K562 (cell line): Measurements from ENCODE around the gene DDX54. TPM values are rescaled to one million over a fixed set of nuclear protein-coding genes. Genes with fewer than 3 reads are reported as not detected.

Source experiments
- ATAC-seq: fragments of 200-7000 bp; cut with Tn5 transposase; 3 replicates; pipeline ENCODE4 v1.9.1; 2020; ENCODE audit warnings: moderate library complexity
- BruUV-seq: library from RNA; stranded (reverse); fragments of 400-500 nt; replicated peaks from 2 replicates; lab custom pipeline; 2021; lab: Mats Ljungman, UMichigan
- CTCF ChIA-PET: fragments of 300-600 bp; formaldehyde crosslinking; extraction: SDS; loops from one replicate; lab custom pipeline; 2021; ENCODE audit warnings: low intra/inter-chr PET ratio; lab: Yijun Ruan, JAX
- POLR2A ChIA-PET: fragments of 300-600, 350-650 bp; sonication (Branson Sonifier 250); formaldehyde crosslinking; extraction: SDS; loops from one replicate; lab custom pipeline; 2021; ENCODE audit warnings: antibody characterized with exemption, inconsistent platforms; lab: Yijun Ruan, JAX
- DNase-seq, 4 experiments: peaks; one replicate each; pipeline versions ENCODE4 v3.0.0 to v3.0.0-alpha.2; 2011 to 2018; ENCODE audit warnings: low spot score in 3 of 4, mixed read lengths in 3 of 4; ENCODE audit errors: extremely low read depth in 1 of 4
- FAIRE-seq: peaks from 2 replicates; lab custom pipeline; 2011; peaks lifted over from hg19 to GRCh38; lab: Jason Lieb, UNC
- H2AFZ ChIP-seq: 2 replicates; pipeline ENCODE4 v1.6.0; 2011; ENCODE audit warnings: low read depth, low read length, control low read depth, inconsistent platforms
- H3K27ac ChIP-seq: fragments of 200-600 bp; 3 replicates; pipeline ENCODE4 v1.8.0; 2011; ENCODE audit warnings: low read depth, mild to moderate bottlenecking, control low read depth, inconsistent platforms, low read length, moderate library complexity, mixed read lengths; ENCODE audit errors: extremely low read depth
- H3K27me3 ChIP-seq, 2 experiments: fragments of 300-600 bp in 1 of 2; 2 replicates in 1 of 2; 3 replicates in 1 of 2; pipeline versions ENCODE4 v1.6.0 to v1.8.0; 2011; ENCODE audit warnings: inconsistent platforms in 2 of 2, low read length in 2 of 2, mild to moderate bottlenecking in 1 of 2, mixed read lengths in 1 of 2, moderate library complexity in 1 of 2; ENCODE audit not compliant: control insufficient read depth in 2 of 2, insufficient read depth in 2 of 2
- H3K36me3 ChIP-seq: fragments of 300-600 bp; 3 replicates; pipeline ENCODE4 v1.8.0; 2011; ENCODE audit warnings: mild to moderate bottlenecking, low read length, inconsistent platforms; ENCODE audit not compliant: control insufficient read depth, insufficient read depth
- H3K4me1 ChIP-seq, 2 experiments: fragments of 200-600 bp in 1 of 2; replicated peaks in 1 of 2; 2 replicates in 1 of 2; 3 replicates in 1 of 2; pipeline versions ENCODE4 v1.5.1 to v1.8.0; 2011; ENCODE audit warnings: inconsistent platforms in 2 of 2, low read length in 2 of 2, mild to moderate bottlenecking in 1 of 2, mixed read lengths in 1 of 2, moderate library complexity in 1 of 2; ENCODE audit not compliant: control insufficient read depth in 2 of 2, insufficient read depth in 2 of 2
- H3K4me2 ChIP-seq: 2 replicates; pipeline ENCODE4 v1.6.1; 2011; ENCODE audit warnings: low read length, control low read depth, inconsistent platforms, mixed read lengths; ENCODE audit not compliant: insufficient read depth
- H3K4me3 ChIP-seq: fragments of 200-600 bp; sonication (generic), shearing (Covaris generic); 2 replicates; pipeline ENCODE4 v1.5.1; 2016; ENCODE audit warnings: control low read depth, inconsistent platforms
- H3K79me2 ChIP-seq: fragments of 200-600 bp; 3 replicates; pipeline ENCODE4 v1.8.0; 2011; ENCODE audit warnings: low read length, inconsistent platforms; ENCODE audit not compliant: control insufficient read depth, insufficient read depth
- H3K9ac ChIP-seq, 2 experiments: 2 replicates each; pipeline versions ENCODE4 v1.6.0 to v1.6.1; 2011; ENCODE audit warnings: low read depth in 2 of 2, low read length in 2 of 2, control low read depth in 1 of 2, inconsistent platforms in 1 of 2, mild to moderate bottlenecking in 1 of 2, mixed read lengths in 1 of 2; ENCODE audit not compliant: insufficient read depth in 1 of 2
- H3K9me1 ChIP-seq: one replicate; pipeline ENCODE4 v1.6.0; 2011; ENCODE audit warnings: inconsistent platforms, mild to moderate bottlenecking, low read length, moderate library complexity; ENCODE audit not compliant: control insufficient read depth, insufficient read depth
- H3K9me3 ChIP-seq: replicated peaks from 2 replicates; pipeline ENCODE4 v1.5.1; 2011; ENCODE audit warnings: low read depth, low read length, inconsistent platforms; ENCODE audit not compliant: control insufficient read depth, insufficient read depth
- H4K20me1 ChIP-seq: replicated peaks from 2 replicates; pipeline ENCODE4 v1.6.1; 2011; ENCODE audit warnings: low read length, inconsistent platforms, mixed read lengths; ENCODE audit not compliant: control insufficient read depth, insufficient read depth
- IRF2 ChIP-seq: sonication (generic); formaldehyde crosslinking; IDR thresholded peaks from 2 replicates; pipeline ENCODE4 v1.8.1; 2022; ENCODE audit warnings: mild to moderate bottlenecking, missing genetic modification reagents
- WGBS: fragments of 100-300 bp; shearing (Covaris generic); methylation state at CpG from one replicate; pipeline ENCODE4 v1.1.6; 2016; ENCODE audit warnings: low coverage, mixed read lengths; ENCODE audit not compliant: insufficient coverage; ENCODE audit errors: missing lambda C conversion rate; 5-methylcytosine and 5-hydroxymethylcytosine counted together
- in situ Hi-C: fragments of 300-500 bp; cut with MboI; formaldehyde crosslinking; loops from 4 replicates; pipeline ENCODE4 v1.15.0; 2018; ENCODE audit warnings: inconsistent platforms, mixed read lengths
- intact Hi-C: fragments of 100-400 bp; cut with micrococcal nuclease; formaldehyde crosslinking; loops from 2 replicates; pipeline ENCODE4 v1.14.2; 2022
- polyA plus RNA-seq, 8 experiments: library from polyadenylated mRNA; depleted of rRNA in 4 of 8; stranded (reverse) in 5 of 8; unstranded in 3 of 8; fragments of >200 nt; fragmentation: Nextera tagmentation in 2 of 8; fragmentation: Illumina TruSeq in 1 of 8; extraction: Ambion mirVana in 2 of 8; extraction: Trizol in 1 of 8; gene quantifications; 2 replicates each; pipeline versions ENCODE4 v1.2.1 to v1.2.3, GENCODE V29; 2011 to 2014; ENCODE audit warnings: inconsistent platforms in 1 of 8, missing spikeins in 1 of 8
- total RNA-seq, 7 experiments: library from RNA; depleted of rRNA in 6 of 7; stranded (reverse); fragments of >200 nt in 6 of 7; fragmentation: Illumina TruSeq in 2 of 7; extraction: Trizol in 2 of 7; gene quantifications; 2 replicates each; pipeline versions ENCODE4 v1.2.1 to v1.2.3, GENCODE V29; 2011 to 2021; ENCODE audit warnings: low replicate concordance in 1 of 7
- TF ChIP-seq, protein P1 (sequence below): fragments of 250-450 bp; sonication (Bioruptor Pico); IDR thresholded peaks from 2 replicates; pipeline ENCODE4 v1.8.0; 2022; ENCODE audit warnings: inconsistent platforms, mild to moderate bottlenecking, moderate library complexity, borderline replicate concordance
- TF ChIP-seq, protein P2 (sequence below): sonication (generic); formaldehyde crosslinking; IDR thresholded peaks from 2 replicates; pipeline ENCODE4 v1.9.0; 2022; ENCODE audit warnings: mild to moderate bottlenecking, missing genetic modification reagents
- TF ChIP-seq, protein P3 (sequence below): sonication (generic); formaldehyde crosslinking; IDR thresholded peaks from 2 replicates; pipeline ENCODE4 v1.8.1; 2023; ENCODE audit warnings: mild to moderate bottlenecking, missing genetic modification reagents

Gene DDX54
- total and polyA plus RNA-seq, 9 of the 15 experiments (the other 6 are each of a cell fraction or from before 2014, with no cell fraction given) = 1.4 to 135 (median 51.4) TPM

DNA sequence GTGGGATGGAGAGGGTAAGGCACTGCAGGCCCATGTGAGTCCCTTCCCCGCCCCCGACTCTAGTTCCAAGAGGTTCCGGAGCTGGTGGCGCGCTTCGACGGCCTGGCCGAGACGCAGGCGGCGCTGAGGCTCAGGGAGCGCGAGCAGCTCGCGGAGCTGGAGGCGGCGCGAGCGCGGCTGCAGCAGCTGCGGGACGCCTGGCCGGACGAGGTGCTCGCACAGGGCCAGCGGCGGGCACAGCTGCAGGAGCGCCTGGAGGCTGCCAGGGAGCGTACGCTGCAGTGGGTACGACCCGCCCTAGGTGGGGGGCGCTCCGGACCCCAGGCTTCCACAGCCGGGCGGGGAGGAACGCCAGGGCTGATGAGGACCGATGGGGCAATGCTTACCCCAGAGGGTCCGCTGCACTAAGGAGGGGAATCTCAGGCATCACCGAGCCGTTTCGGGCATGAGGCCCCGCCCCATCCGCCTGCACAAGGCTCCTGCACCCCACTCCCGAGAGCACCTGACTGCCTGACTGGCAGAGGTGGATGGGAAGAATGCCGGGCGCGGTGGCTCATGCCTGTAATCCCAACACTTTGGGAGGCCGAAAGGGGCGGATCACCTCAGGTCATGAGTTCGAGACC is 30.8 kb downstream of the DDX54 start:
- Histone ChIP-seq H3K9ac (no peak overlapping the region), H3K4me2 (no peak overlapping the region), H4K20me1 (peaks cover 13% of the 10 kb centered on the region), H3K4me1 (peaks cover 5 to 26% of the 10 kb centered on the region in 2 experiments; a peak in 3 of 5 replicates), H3K4me3 (no peak overlapping the region), H3K9me3 (no peaks in the 10 kb centered on the region), H2AFZ (no peak overlapping the region), H3K79me2 (no peaks in the 10 kb centered on the region), H3K27ac (no peak overlapping the region), H3K9me1 (no peaks in the 10 kb centered on the region), H3K36me3 (peaks cover 21% of the 10 kb centered on the region; the same call in 2 of the 3 replicates), H3K27me3 (peaks cover 13 to 28% of the 10 kb centered on the region in 2 experiments)
- DNase-seq (no peak), FAIRE-seq (no peak), ATAC-seq (no peak)
- TF ChIP-seq, protein P1, sequence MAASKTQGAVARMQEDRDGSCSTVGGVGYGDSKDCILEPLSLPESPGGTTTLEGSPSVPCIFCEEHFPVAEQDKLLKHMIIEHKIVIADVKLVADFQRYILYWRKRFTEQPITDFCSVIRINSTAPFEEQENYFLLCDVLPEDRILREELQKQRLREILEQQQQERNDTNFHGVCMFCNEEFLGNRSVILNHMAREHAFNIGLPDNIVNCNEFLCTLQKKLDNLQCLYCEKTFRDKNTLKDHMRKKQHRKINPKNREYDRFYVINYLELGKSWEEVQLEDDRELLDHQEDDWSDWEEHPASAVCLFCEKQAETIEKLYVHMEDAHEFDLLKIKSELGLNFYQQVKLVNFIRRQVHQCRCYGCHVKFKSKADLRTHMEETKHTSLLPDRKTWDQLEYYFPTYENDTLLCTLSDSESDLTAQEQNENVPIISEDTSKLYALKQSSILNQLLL (CRISPR knock-in tag) = no peak
- TF ChIP-seq, protein P2, sequence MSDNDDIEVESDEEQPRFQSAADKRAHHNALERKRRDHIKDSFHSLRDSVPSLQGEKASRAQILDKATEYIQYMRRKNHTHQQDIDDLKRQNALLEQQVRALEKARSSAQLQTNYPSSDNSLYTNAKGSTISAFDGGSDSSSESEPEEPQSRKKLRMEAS (CRISPR knock-in tag) = peak; percentile 12; the same call in 1 of the 2 replicates
- TF ChIP-seq, protein P3, sequence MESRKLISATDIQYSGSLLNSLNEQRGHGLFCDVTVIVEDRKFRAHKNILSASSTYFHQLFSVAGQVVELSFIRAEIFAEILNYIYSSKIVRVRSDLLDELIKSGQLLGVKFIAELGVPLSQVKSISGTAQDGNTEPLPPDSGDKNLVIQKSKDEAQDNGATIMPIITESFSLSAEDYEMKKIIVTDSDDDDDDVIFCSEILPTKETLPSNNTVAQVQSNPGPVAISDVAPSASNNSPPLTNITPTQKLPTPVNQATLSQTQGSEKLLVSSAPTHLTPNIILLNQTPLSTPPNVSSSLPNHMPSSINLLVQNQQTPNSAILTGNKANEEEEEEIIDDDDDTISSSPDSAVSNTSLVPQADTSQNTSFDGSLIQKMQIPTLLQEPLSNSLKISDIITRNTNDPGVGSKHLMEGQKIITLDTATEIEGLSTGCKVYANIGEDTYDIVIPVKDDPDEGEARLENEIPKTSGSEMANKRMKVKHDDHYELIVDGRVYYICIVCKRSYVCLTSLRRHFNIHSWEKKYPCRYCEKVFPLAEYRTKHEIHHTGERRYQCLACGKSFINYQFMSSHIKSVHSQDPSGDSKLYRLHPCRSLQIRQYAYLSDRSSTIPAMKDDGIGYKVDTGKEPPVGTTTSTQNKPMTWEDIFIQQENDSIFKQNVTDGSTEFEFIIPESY (CRISPR knock-in tag) = peak; percentile 69; the same call in 1 of the 2 replicates
- TF ChIP-seq IRF2 (CRISPR knock-in tag) = no peak
- in situ Hi-C loops (no loop called here), intact Hi-C loops (loop anchor here (5.0 kb wide), 1 partner anchor 162 kb away; no protein-coding TSS in a partner anchor)
- ChIA-PET POLR2A (interaction anchor here (0.7 kb wide), 1 partner anchor 20 kb away, joined by 3 read pairs; no protein-coding TSS in a partner anchor), CTCF (no interaction called here)
- WGBS = 60% methylated on average over 26 of the region's 51 CpGs
- BruUV-seq = no TSS peak
